T-helper 2 cell (primary cell): Measurements from ENCODE around the gene PMVK.

Source experiments
- DNase-seq, 5 experiments: peaks; one replicate each; pipeline versions ENCODE4 v3.0.0 to v3.0.0-alpha.2; 2012 to 2022

The PMVK gene

DNA sequence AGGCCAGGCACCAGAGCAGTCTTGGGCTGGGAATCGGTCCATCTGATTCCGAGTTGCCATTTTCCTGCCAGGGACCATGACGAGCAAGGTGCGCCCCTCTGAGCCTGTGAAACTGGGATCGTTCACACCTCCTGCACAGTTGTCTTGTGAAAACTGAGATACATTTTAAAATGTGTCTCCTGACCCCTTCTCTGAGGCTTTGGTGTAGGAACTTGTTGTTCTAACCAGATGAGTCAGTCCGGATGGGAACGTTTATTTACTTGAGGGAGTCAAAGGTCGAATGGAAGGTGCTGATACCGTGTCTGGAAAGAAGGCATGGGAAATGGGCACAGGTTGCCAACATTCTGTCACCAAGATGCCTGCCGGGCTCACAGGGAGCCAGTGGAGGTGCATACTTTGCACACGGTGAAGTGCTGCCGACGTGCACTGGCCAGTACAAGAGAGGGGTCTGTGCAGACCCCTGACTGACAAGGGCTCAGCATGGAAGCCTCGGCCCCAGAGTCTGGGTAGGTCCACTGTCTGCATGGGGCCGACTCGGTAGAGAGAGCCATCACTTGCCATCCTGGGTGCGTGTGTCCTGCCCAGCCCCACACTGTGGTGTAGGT lies 59.0 kb downstream of the PMVK start:
- no peak for DNase-seq

DNA sequence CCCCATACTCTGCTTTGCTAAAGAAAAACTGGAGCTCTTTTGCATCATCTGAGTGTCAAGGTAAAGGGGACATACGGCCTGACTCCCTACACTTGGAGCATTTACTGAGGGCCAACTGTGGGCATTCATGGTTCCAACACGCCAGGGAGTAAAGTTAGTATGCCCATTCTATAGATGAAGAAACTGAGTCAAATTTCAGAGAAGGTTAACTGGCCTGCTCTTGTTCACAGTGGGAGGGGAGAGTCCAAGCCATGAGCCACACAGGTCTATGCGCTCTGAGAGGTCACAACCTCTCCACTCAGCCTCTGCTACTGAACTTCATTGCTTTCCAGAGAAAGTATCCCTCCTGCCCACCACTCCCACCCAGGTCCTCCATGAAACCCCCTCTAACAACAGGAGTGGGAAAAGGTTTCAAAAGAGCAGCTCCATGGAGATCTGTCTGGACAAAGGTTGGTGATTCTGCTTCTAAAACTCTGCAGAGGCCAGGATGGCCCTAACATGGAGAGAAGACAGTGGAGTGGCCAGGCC lies 59.6 kb downstream of the PMVK start:
- no peak for DNase-seq
